ENCODE measurements around the gene SPIN1.

The SPIN1 gene

GRCh38 chr9:88388203-88388885, at the start of gene SPIN1:
Gene SPIN1, plus strand, starts transcription at chr9:88388444. Its CDS starts 38,096 bp downstream, at chr9:88426540.
- Histone ChIP-seq H3K27me3 (ENCODE audit: low read length) (no peaks in the 10 kb centered on the region), H3K36me3 (ENCODE audit: low read length) (no peaks in the 10 kb centered on the region), H3K9me3 (ENCODE audit: insufficient read depth, low read length) (no peaks in the 10 kb centered on the region), H2AFZ (ENCODE audit: low read depth, low read length, severe bottlenecking) (peak within 1 kb of the TSS; percentile 85), H3K4me3 (ENCODE audit: insufficient read depth, low read length, poor library complexity, severe bottlenecking) (peak within 1 kb of the TSS; percentile 85), H3K79me2 (ENCODE audit: insufficient read depth, low read length) (peaks cover 40% of the 10 kb centered on the region), H3K9ac (ENCODE audit: low read length) (peak within 1 kb of the TSS; percentile 67), H3F3A (ENCODE audit: insufficient read depth) (peaks cover 10% of the 10 kb centered on the region; the same call in 1 of the 2 replicates), H3K27ac (ENCODE audit: low read depth, low read length) (peak within 1 kb of the TSS; percentile 48; the same call in 1 of the 2 replicates), H3K4me2 (ENCODE audit: low read depth, low read length, poor library complexity, severe bottlenecking) (peak within 1 kb of the TSS; percentile 72), H3K9me2 (replicated peaks; ENCODE audit: insufficient read depth, low read length) (no peaks in the 10 kb centered on the region), H4K20me1 (ENCODE audit: low read depth, low read length) (peaks cover 5% of the 10 kb centered on the region; the same call in 1 of the 2 replicates)
- TF ChIP-seq CTCF (IDR thresholded peaks at IDR 0.05; ENCODE audit: insufficient read depth, low read length, poor library complexity, severe bottlenecking): no peak
- no peak for TF ChIP-seq EZH2phosphoT487 (conservative IDR thresholded peaks at IDR 0.05; ENCODE audit: low read length)

- H3K27me3 ChIP-seq (ENCODE audit: low read length): no peaks in the 10 kb centered on the region
Observed at GRCh38 chr9:88339317-88339716, 48.9 kb upstream of the SPIN1 start.

GRCh38 chr9:88342246-88342645, 46.0 kb upstream of the SPIN1 start:
- H3K4me2 ChIP-seq (ENCODE audit: low read depth, low read length, poor library complexity, severe bottlenecking): no peak overlapping the region

More at GRCh38 chr9:88339317-88339716, 48.9 kb upstream of the SPIN1 start:
- TF ChIP-seq CTCF (IDR thresholded peaks at IDR 0.05; ENCODE audit: insufficient read depth, low read length, poor library complexity, severe bottlenecking): no peak
- TF ChIP-seq EZH2phosphoT487 (conservative IDR thresholded peaks at IDR 0.05; ENCODE audit: low read length): no peak
- no peaks in the 10 kb centered on the region for H3K36me3 ChIP-seq (ENCODE audit: low read length)
- no peak overlapping the region for H3K27ac ChIP-seq (ENCODE audit: low read depth, low read length)
- no peak overlapping the region for H2AFZ ChIP-seq (ENCODE audit: low read depth, low read length, severe bottlenecking)
- no peak overlapping the region for H3K4me3 ChIP-seq (ENCODE audit: insufficient read depth, low read length, poor library complexity, severe bottlenecking)
- H3K9ac ChIP-seq (ENCODE audit: low read length): no peak overlapping the region
- H4K20me1 ChIP-seq (ENCODE audit: low read depth, low read length): no peaks in the 10 kb centered on the region
- H3K9me2 ChIP-seq (replicated peaks; ENCODE audit: insufficient read depth, low read length): no peaks in the 10 kb centered on the region
- no peak overlapping the region for H3K4me2 ChIP-seq (ENCODE audit: low read depth, low read length, poor library complexity, severe bottlenecking)
- H3K9me3 ChIP-seq (ENCODE audit: insufficient read depth, low read length): no peaks in the 10 kb centered on the region
- H3F3A ChIP-seq (ENCODE audit: insufficient read depth): no peaks in the 10 kb centered on the region
- no peaks in the 10 kb centered on the region for H3K79me2 ChIP-seq (ENCODE audit: insufficient read depth, low read length)

More at GRCh38 chr9:88342246-88342645, 46.0 kb upstream of the SPIN1 start:
- Histone ChIP-seq H3K9me3 (ENCODE audit: insufficient read depth, low read length) (no peaks in the 10 kb centered on the region), H3K4me3 (ENCODE audit: insufficient read depth, low read length, poor library complexity, severe bottlenecking) (no peak overlapping the region), H2AFZ (ENCODE audit: low read depth, low read length, severe bottlenecking) (no peak overlapping the region), H3K79me2 (ENCODE audit: insufficient read depth, low read length) (no peaks in the 10 kb centered on the region), H3K27me3 (ENCODE audit: low read length) (no peaks in the 10 kb centered on the region), H3K36me3 (ENCODE audit: low read length) (no peaks in the 10 kb centered on the region), H3K9me2 (replicated peaks; ENCODE audit: insufficient read depth, low read length) (no peaks in the 10 kb centered on the region), H4K20me1 (ENCODE audit: low read depth, low read length) (no peaks in the 10 kb centered on the region), H3F3A (ENCODE audit: insufficient read depth) (no peaks in the 10 kb centered on the region), H3K9ac (ENCODE audit: low read length) (no peak overlapping the region), H3K27ac (ENCODE audit: low read depth, low read length) (no peak overlapping the region)
- TF ChIP-seq EZH2phosphoT487 (conservative IDR thresholded peaks at IDR 0.05; ENCODE audit: low read length): no peak
- no peak for TF ChIP-seq CTCF (IDR thresholded peaks at IDR 0.05; ENCODE audit: insufficient read depth, low read length, poor library complexity, severe bottlenecking)

Data from SU-DHL-6 (cell line).